Cerebellar cortex (tissue), 1 donor: ENCODE results near the gene APEH.
"Not testable (repeated sequence)": the region's sequence is repeated elsewhere in the genome, so short reads cannot be mapped to it uniquely, and the experiment has no call there.

ENCODE experiments used
- DNase-seq: peaks from one replicate; pipeline ENCODE4 v3.0.0-alpha.2; 2015; ENCODE audit warnings: low spot score

APEH gene

DNA sequence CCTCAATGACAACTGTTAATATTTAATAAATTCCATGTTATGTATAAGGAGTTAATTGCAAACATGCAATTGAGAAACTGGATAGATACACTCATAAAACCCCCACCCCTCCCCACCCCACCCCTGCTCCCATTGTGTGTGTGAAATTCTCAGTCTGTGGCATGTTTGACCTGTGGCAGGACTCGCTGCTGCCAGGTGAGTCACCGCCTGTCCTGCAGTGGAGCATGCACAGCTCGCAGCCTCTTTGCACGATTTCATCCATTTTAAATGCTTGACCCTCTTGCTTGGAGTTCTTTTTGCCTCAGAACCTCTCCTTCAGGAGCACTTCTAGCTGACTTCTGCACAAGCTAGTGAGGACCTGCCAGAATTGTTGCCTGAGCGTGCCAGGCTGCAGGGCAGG lies 5.3 kb upstream of the APEH start:
- no peak for DNase-seq

DNA sequence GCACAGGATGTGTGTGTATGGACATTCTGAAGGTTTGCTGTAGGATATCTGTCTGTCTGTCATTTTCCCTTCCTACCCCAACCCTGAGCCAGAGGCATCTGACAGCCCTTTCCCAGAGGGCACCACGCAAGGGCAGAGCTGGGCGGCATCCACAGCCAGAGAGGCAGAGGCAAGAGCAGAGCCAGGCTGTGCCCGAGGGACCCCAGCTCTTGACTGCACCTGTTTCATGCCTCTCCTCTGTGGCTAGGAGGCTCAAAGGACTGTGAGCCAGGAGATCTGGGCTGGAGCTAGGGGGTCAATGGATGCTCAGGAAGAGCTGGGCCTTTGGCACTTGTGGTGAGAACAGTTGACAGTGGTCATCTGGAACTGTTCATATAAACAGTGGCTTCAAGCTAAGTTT lies 4.8 kb upstream of the APEH start:
- no peak for DNase-seq

DNA sequence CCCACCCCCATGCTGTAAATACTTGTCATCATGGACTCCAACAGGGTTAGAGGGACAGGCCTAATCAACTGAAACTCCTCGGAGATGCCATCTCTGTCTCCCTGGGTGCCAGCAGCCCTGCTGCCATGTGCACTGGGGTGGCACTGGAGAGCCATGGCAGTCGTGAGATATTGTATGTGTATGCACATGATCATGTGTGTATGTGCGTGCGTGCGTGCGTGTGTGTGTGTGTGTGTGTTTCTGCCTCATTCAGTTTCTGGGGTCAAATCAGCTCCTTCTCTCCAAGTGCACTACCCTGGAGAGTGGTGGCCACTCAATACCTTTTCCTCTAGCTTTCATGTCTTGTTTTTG lies 3.2 kb upstream of the APEH start:
- no peak for DNase-seq

DNA sequence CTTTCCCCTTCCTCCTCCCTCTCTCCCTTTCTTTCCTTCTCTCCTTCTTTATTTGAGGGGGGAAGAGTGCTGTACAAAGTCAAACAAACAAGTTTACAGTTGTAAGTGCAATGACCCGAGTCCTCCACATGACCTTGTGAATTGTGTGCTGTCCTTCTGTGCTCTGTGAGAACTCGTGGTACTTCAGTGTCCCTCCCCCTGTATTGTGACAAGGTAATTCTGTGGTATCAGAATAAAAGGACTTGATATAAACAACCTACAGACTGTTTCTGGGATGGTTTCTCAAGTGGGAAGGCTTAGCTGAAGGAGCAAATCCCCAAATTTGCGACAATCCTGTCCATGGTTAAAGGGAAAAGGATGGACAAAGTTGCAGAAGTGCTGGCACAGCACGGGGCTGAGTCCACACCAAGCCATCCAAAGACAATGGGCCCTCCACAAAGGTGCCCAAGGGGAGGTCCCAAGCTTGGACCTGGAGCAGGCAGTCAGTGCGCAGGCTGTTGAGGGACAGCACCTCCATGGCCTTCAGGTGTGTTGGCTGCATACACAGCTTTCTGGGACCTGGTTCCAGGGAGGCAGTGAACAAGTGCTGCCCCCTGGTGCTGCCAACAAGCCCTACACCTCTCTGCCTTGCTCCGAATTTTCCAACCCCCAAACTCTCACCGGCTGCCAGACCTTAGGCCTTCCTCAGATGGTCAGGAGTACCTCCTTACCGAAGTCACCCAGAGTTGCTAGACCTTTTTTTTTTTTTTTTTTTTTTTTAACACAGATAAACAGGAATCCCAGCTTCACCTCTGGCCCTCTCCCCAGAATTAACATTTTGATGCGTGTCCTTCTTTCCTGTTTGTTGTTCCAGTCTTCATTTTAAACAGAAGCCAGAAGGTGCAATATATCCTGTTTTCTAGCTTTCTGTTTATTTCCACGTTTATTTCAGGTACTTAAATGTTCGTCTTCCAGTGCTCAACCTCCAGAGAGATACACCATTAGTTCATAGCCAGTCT lies 2.6 kb upstream of the APEH start:
- DNase-seq = peak; percentile 94

DNA sequence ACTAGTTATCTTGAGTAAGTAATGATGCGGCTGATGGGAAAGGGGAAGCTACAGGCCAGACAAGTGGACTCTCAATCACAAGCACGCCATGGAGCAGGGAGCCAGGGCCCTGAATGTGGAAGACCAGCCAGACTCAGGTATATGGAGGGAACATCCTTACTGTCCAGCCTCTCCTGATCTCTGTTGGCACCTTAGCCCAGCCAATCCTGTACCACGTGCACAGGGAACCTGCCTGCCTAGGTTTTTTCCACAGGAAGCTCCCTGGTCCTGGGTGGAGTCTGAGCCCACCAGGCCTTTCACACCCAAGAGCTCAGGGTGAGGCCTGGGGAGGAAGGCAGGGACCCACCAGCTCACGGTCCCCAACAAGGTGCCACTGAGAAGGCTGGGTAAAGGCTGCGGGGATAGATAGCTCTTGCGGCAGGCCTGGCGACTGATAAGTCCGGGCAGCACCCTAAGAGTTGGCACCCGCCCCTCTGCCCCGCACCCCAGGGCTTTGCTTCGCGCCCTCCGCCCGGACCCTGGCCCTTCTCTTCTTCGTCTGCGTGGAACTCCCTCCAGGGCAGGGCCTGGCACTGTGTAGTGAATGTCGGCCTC lies 933 bp upstream of the APEH start:
- DNase-seq = peak; percentile 30

DNA sequence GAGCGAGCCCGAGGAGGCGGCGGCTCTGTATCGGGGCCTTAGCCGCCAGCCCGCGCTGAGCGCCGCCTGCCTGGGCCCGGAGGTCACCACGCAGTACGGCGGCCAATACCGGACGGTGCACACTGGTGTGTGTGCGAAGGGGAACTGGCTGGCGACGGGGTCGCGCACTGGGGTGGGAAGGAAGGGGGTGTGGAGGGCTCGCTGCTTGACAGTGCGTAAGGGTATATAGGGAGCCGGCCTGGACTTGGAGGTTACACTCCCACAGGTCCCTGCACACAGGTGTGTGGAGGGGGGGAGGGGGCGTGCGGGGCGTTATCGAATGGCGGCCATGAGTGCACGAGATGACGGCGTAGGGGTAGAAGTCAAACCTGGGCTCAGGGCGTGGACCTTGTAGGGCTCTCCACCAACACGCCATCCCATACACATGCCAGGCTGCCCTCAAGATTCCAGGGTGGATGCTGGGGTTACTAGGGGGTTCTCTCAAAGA lies 389 bp downstream of the APEH start:
- no peak for DNase-seq

DNA sequence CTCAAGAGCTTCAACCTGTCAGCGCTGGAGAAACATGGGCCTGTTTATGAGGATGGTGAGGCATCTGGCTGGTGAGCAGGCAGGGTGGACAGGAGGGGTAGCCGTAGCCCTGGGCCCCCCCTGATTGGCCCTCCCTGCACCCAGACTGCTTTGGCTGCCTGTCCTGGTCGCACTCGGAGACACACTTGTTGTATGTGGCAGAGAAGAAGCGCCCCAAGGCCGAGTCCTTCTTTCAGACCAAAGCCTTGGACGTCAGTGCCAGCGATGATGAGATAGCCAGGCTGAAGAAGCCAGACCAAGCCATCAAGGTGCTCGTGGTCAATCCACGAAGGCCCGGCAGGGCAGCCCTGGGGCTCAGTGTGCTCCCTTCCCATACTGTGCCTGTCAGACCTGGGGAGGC lies 1.8 kb downstream of the APEH start:
- no peak for DNase-seq

DNA sequence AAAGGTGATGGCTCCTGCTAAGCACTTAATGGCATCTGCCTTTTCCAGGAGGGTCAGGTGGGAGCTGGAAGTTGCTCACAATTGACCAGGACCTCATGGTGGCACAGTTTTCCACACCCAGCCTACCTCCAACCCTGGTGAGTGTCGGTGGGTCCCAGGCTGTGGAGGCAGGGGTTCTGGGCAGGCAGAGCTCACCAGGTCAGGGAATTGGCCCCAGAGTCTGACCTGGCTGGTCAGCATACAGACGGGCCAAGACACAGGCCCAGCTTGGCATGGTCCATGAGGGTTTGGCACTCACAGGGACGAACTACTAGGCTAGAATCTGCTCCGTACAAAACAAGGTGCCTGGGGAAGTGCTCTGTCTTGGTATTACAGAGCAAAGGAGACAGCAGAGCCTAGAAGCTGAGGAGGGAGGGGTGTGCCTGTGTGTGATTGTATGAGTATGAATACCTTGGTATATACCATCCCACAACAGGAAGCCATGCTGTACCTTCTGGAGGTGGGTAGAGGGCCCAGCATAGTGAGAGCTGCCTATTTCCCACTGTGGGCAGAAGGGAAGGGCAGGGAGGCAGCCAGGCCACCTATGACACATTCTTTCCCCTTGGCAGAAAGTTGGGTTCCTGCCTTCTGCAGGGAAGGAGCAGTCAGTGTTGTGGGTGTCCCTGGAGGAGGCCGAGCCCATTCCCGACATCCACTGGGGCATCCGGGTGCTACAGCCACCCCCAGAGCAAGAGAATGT lies 6.5 kb downstream of the APEH start:
- DNase-seq = no peak

DNA sequence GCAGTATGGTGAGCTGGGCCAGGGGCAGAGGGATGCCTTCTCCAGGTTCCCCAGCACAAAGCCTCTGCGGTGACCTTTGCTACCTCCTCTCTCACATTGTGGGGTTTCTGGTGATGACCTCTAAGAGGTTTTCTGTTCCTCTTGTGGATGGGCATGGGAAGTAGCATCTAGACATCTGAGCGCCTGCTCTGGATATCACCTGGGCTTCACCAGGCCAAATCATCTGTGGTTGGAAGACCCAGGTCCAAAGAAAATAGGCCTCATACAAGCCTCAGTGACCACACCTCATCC lies 7.0 kb downstream of the APEH start:
- no peak for DNase-seq

DNA sequence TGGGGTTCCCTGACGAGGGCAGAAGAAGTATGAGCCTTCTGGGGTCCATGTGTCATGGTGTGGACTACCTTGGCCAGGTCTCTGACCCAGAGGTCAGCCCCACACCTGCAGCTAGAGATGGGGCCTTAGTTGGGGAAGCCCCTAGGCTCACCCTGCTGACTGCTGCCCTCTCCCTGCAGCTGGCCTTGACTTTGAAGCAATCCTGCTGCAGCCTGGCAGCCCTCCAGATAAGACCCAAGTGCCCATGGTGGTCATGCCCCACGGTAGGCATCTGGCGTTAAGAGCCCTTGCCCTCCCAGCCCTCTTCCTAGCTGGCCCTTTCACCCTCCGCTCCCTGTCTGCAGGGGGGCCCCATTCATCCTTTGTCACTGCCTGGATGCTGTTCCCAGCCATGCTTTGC lies 7.4 kb downstream of the APEH start:
- DNase-seq = no peak

DNA sequence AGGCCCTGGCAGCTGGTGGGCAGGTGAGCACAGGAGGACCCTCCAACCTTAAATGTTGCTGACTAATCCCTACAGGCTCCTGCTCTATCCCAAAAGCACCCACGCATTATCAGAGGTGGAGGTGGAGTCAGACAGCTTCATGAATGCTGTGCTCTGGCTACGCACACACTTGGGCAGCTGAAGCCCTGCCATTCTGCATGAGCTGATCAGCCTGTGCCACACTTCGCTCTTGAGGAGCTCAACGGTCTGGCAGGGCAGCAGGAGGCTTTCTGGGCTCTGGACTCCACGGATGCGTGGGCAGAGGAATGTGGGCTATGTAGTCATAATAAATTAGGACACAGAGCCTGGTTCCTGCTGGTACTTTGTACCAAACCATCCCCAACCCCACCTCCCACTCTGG lies 9.0 kb downstream of the APEH start:
- DNase-seq = no peak

DNA sequence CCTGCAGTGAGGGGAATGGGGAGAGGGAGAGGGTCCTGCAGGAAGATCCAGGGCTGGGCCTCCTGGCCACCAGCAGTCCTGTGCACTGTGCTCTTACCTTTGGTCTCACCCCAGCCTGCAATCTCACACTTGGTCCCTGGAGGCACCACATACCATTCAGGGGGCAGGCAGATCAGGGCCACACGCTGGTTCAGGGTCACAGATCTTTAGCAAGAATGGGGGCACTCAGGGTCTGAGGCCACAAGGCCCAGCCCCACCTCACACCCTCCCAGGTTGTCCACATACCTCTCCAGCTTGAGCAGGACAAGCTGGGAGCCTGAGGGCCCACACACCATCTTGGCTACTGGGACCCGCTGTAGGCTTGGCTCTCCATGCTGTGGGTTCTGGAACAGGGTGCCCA lies 10.3 kb downstream of the APEH start:
- DNase-seq = not testable (repeated sequence)

DNA sequence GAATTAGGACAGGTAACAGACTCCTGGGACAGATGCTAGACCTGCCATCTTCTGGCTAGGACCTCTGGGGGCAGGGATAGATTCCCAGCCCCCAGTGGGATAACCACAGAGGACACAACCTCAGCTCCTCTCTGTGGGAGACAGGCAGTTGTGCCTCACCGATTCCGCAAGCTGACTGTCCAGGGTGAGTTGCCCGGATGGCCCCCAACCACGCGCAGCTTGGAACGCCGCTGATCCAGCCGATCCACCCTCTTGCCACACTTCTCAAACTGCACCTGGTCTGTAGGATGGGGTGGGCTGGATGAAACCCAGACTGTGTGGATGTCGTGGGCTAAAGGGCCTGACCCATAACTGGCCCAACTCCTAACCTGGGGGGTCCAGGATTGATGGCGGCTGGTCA lies 11.0 kb downstream of the APEH start:
- not testable (repeated sequence) for DNase-seq

DNA sequence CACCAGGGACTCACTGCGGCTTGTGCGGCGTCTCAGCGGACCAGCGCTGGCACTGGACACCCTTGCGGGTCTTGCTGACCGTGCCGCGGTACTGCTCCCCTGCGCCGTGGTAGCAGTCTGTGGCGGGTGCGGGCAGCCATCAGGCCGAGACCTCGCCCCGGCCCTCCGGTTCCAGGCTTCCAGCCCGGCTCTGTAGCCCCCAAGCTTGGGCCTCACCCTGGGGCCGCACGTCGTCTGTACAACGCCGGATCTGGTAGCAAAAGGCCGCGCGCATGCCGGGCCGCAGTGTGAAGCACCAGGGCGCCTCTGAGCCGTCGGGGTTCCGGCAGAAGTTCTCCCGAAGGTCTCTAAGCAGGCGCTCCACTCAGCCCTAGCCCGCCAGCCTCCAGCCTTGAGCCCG lies 11.7 kb downstream of the APEH start:
- DNase-seq = not testable (repeated sequence)

DNA sequence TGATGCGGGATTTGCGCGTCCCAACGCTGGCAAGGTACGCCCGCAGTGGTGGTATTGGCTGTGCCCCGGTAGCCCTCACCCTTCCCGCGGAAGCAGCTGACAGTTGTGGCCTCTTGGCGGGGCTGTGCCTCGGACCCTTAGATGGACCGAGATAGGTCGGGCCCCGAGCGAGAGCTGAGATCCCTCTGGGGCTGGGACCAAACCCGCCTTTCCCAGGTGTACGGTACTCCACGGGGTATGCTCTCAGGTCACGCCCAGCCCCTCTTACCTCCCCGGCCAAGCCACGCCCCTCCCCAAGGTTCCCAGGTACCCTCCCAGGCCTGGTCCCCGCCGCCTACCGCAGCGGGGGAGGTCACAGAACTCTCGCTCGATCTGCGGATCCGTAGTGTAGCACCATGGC lies 12.2 kb downstream of the APEH start:
- DNase-seq = not testable (repeated sequence)

DNA sequence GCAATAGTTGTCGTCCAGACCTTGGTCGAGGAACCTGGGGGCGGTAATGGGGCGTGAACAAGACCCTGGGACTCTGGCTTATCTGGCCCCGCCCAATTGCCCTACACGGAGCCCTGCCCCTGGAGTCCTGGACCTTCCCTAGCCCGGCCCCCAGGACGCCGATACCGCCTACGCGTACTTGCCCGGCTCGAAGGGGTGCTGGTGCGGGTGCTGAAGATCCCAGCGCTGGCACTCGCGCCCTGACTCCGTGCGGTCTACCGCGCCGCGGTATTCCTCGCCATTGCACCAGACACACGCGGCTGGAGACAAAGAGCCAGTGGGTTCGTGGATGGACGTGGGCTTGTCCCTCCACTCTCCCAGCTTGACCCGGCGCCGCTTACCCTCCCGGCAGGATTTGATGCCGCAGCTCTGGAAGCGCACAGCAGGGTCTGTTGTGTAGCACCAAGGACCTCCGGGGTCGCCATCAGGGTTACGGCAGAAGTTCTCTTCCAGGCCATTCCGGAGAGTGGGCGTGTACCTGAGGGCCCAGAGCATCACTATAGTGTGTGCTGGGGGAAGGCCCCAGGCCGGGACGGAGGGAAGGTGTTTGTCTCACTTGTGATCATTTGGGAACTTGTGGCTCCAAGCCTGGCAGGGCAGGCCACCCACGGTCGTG lies 12.7 kb downstream of the APEH start:
- DNase-seq = not testable (repeated sequence)

DNA sequence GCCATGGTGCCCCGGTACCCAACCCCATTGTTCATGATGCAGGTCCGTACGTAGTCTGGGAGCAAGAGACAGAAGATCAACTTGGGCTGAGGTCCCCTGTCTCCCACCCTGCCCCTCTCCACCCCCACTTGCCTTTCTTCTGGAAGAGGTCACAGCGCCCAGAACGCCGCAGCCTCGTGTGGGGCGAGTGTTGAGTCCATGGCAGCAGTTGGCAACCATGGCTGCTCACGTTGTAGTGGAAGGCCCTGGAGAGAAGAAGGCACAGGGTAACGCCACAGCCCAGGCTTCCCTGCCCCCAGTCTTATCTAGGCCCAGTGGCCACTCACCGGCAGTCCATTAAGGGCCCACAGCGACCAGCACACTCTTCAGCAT lies 13.3 kb downstream of the APEH start:
- not testable (repeated sequence) for DNase-seq

DNA sequence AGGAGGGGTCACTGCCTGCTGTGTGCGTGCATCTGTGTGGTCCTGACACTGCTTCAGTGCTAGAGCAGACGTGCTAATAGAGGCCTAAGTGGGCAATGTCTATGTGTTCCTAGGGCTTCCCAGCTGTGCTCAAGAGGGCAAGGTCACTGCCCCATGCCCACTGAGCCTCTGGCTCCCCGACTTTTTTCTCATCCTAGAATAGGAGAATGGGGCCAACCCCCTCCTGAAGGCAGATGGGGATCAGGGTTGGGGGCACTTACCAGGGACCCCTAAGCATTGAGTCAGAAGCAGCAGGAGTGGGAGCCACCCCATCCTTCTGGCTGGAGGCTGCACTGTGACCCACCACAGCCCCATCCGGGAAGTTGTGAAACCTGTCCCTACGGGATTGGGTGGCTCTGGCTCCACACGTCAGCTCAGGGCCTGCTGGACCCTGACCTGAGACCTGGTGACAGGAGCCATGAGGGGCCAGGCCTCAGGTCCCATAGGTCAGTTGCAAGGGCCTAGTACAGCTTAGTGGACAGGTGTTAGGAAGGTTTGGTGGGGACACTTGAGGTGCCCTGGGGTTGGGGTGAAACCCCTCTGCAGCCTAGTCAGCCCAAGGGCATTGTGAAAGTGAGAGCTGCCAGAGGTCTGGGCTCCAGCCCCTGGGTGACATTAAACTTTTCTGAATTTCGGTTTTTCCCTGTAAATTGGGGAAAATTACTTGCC lies 14.3 kb downstream of the APEH start:
- not testable (repeated sequence) for DNase-seq

DNA sequence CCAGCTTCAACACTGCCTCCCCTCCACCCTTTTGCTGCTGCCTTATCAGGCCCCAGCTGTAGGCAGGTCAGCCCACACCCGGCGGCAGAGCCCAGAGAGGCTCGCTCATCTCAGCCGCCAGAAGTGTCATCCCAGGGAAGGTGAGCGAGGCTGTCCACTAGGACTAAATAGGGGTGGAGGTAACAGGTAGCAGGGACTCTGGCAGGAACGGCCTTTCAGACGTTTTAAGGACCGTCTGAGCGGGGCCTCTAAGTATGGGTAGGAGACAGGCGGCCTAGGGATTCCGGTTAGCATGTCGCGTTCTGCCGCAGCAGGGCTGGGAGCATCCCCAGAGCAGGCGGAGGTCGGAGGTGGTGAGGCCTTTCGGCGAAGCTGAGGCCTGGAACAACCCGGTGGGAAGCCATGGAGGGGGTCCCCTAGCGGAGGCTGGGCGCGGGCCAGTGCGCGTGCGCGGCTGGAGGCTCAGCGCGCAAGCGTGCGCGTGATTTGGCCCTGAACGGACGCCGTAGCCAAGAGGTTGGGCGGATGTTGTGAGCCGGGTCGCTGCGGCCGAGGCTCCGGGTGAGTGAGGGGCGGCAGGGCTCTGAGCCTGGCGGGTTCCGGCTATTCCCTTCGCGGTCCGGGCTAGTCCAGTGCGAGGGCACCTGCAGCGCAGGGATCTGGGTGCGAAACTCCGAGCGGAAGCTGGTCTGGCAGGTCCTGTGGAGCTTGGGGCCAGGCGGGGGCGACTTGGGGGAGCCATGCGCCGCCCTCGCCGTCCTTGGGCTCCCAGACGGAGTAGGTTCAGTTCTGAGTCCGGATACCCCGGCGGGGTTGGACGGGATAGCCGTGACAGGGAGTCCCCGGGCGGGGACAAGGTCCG lies 15.1 kb downstream of the APEH start, which contains the start of the genes MST1 and RNF123:
TSS of gene MST1 (minus strand) at position 429 of the 862 bp plus-strand sequence. CDS start 783 bp downstream, outside the sequence.
TSS of gene RNF123 (plus strand) at position 512 of the 862 bp plus-strand sequence. CDS start 1,609 bp downstream, outside the sequence.
- peak; percentile 83 for DNase-seq

DNA sequence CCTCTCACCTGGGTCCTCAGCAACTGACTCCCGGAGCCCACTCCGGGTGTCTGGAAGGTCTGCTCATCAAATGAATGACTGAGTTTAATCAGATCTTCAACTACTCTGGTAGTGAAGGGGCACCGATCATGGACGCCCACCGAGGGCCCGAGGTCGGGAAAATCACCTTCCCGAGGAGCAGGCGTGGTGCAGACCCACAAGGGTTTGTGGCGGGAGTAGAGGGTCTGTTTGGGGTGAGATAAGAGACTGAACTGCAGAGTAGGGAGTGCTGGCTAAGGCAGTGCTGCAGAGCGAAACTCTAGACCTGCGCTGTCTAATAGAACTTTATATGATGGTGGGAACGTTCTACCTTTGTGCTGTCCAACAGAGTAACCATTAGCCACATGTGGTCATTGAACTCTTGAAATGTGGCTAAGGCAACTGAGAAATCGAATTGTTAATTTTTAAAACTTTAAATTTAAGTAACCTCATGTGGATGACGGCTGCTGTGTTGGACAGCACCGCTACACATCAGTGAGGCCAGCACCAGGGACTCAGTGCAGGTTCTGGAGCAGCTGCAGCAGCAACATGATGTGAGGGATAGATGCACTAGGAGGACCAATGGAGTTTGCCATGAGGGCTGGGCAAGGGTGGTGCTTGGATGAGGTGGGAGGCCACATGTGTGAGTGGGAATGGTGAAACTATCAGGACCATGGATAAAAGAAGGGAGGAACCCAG lies 15.9 kb downstream of the APEH start:
- not testable (repeated sequence) for DNase-seq
